Upper lobe of left lung (tissue), 4 donors: Measurements from ENCODE around the gene ADAM15.

Experiments
- EP300 ChIP-seq, 4 donors: sonication (generic); formaldehyde crosslinking; IDR thresholded peaks; one replicate each; pipeline ENCODE4 v1.5.1; 2017; ENCODE audit warnings: antibody characterized with exemption in 4 of 4, control low read depth in 2 of 4
- POLR2A ChIP-seq, 4 donors: fragments of 450-650 bp; IDR thresholded peaks; one replicate each; pipeline ENCODE4 v1.5.1; 2016 to 2017; ENCODE audit warnings: antibody characterized with exemption in 4 of 4, mild to moderate bottlenecking in 2 of 4
- POLR2AphosphoS5 ChIP-seq, 2 donors: sonication (generic); formaldehyde crosslinking; IDR thresholded peaks; one replicate each; pipeline ENCODE4 v1.5.1; 2017; ENCODE audit warnings: antibody characterized with exemption in 2 of 2
- TF ChIP-seq, protein P1 (sequence below), 6 experiments: fragments of 450-650 bp in 4 of 6; fragments of 200-600 bp in 2 of 6; sonication (generic) in 2 of 6; IDR thresholded peaks; one replicate each; pipeline ENCODE4 v1.5.1; 2016 to 2019; ENCODE audit warnings: antibody characterized with exemption in 6 of 6

DNA sequence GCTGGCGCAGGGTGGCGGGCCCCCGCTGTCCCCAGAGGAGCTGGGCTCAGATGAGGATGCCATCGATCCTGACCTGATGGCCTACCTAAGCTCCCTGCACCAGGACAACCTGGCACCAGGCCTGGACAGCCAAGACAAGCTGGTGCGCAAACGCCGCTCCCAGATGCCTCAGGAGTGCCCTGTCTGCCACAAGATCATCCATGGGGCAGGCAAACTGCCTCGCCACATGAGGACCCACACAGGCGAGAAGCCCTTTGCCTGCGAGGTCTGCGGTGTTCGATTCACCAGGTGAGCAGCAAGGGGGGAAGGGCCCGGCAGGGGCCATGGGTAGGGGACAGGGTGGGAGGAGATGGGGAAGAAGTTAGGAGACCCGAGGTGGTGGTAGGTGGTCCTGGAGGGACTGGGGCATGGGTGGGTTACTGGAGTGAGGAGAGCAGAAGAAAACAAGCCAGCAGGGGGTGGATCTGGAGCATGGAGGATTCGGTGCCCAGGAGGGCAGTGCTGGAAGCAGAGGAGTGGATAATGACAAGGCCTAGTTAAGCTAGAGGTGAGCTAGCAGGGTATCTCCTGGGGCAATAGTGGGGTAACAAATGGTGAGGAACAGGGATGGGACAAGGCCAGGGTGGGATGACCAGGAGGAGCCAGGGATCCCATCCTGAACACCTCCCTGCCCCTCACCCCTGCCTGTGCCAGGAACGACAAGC lies 35.4 kb upstream of the ADAM15 start:
- TF ChIP-seq, protein P1, sequence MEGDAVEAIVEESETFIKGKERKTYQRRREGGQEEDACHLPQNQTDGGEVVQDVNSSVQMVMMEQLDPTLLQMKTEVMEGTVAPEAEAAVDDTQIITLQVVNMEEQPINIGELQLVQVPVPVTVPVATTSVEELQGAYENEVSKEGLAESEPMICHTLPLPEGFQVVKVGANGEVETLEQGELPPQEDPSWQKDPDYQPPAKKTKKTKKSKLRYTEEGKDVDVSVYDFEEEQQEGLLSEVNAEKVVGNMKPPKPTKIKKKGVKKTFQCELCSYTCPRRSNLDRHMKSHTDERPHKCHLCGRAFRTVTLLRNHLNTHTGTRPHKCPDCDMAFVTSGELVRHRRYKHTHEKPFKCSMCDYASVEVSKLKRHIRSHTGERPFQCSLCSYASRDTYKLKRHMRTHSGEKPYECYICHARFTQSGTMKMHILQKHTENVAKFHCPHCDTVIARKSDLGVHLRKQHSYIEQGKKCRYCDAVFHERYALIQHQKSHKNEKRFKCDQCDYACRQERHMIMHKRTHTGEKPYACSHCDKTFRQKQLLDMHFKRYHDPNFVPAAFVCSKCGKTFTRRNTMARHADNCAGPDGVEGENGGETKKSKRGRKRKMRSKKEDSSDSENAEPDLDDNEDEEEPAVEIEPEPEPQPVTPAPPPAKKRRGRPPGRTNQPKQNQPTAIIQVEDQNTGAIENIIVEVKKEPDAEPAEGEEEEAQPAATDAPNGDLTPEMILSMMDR (IDR thresholded peaks at IDR 0.05): no peak
- TF ChIP-seq POLR2A (IDR thresholded peaks at IDR 0.05) (no peak), EP300 (IDR thresholded peaks at IDR 0.05) (no peak), POLR2AphosphoS5 (IDR thresholded peaks at IDR 0.05) (no peak)
